IPS-18c (cell line): Measurements from ENCODE around the gene LYG2.
"Not testable (repeated sequence)": the region's sequence is repeated elsewhere in the genome, so short reads cannot be mapped to it uniquely, and the experiment has no call there.

Source experiments
- H3K4me3 ChIP-seq: 2 replicates; pipeline ENCODE4 v1.7.0; 2013; ENCODE audit warnings: low read depth, mild to moderate bottlenecking, low read length, moderate library complexity; ENCODE audit not compliant: insufficient read depth
- H3K9me3 ChIP-seq: one replicate; pipeline ENCODE4 v1.6.1; 2013; ENCODE audit warnings: mild to moderate bottlenecking, low read length, moderate library complexity; ENCODE audit not compliant: control insufficient read depth, insufficient read depth

Gene LYG2, protein sequence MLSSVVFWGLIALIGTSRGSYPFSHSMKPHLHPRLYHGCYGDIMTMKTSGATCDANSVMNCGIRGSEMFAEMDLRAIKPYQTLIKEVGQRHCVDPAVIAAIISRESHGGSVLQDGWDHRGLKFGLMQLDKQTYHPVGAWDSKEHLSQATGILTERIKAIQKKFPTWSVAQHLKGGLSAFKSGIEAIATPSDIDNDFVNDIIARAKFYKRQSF

DNA sequence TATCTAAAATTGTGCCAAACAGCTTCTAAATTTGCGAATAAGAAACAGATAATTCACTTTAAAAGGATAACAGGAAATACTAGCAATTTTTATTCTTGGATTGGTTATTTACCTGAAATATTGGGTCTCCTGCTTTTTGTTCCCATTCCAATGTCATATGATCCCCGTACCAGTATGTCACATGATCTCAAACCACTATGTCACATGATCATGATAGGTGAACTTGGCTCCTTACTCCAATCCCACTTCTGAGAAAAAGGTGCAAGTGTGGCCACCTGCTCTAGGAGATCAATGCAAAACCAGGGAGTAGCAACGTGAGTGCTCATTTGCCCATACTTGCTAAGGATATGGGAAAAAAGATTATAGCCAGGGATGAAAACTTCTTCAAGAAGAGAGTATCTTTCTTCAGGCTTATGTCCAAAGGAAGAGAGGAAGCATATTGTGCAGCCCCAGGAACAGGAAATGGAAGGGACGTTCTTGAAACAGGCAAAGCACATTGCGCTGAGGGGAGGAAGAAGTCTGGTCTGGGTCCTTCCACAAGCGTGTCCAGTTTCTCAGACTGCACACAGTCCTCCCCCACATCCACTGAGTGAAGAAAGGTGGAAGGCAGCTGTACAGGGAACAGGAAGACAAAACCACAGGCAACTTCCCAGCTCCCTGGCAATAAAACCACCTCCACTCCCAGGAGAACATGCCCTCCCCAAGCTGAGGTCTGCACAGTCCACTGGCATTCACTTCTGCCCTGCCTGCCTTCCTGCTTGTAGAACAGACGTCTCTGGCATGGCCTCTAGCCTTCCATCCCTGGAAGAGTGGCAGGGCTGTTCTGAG is at the start of gene LYG2:
Gene LYG2 (minus strand): TSS at position 176 of the 828 bp plus-strand sequence. CDS start 1,406 bp downstream, outside the sequence.
- no peak within 1 kb of the TSS for H3K4me3 ChIP-seq
- peaks cover 3% of the 10 kb centered on the region for H3K9me3 ChIP-seq

- H3K9me3 ChIP-seq, H3K4me3 ChIP-seq: not testable (repeated sequence)
These were observed 45.6 kb upstream of the LYG2 start, which contains the start of gene LYG1 for GRCh38 chr2:99301097-99301496. TSS of gene LYG1 (minus strand) at chr2:99301197. CDS start at chr2:99295670, 5,527 bp downstream.

GRCh38 chr2:99299580-99299979 is 44.1 kb upstream of the LYG2 start:
- no peaks in the 10 kb centered on the region for H3K9me3 ChIP-seq
- no peak overlapping the region for H3K4me3 ChIP-seq

DNA sequence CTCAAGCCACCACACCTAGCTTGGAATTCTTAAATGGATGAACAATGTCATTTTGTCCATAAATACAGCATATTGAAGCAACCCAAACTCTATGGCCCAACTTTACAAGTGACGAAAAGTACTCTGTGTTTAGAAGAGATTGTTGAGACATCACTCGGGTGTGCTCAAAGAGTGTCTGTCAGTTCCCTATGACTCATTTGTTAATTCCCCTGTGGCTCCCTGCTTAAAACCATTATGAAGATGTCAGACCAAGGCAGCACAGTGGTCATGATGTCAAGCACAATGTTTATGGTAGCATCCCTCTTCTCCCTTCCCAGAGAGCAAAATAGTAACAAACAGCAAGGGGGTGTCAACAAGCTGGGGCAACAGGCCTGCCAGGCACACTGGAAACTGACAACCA is 42.5 kb upstream of the LYG2 start:
- no peak overlapping the region for H3K4me3 ChIP-seq
- H3K9me3 ChIP-seq: no peaks in the 10 kb centered on the region

DNA sequence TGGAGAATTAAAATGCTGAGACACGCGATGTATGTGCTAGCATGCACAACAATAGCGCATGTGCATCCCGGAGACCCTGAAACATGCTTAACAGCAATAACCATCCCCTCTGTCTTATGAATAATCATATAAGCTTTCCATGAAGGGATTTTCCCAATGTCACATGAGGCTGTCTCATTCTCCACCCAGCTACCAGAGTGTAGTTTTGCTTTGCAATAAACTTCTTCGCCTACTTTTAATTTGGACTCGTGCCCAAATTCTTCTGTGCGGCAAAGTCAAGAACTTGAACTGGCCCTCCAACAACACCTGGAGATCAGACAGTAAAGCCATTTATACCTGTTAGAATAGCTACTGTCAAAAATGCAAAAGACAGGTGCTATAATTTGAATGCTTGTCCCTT is 30.1 kb upstream of the LYG2 start:
- Histone ChIP-seq H3K4me3 (no peak overlapping the region), H3K9me3 (no peaks in the 10 kb centered on the region)

- Histone ChIP-seq H3K9me3 (no peaks in the 10 kb centered on the region), H3K4me3 (no peak overlapping the region)
These were observed 24.7 kb upstream of the LYG2 start for GRCh38 chr2:99279969-99280695.

- Histone ChIP-seq H3K4me3 (no peak overlapping the region), H3K9me3 (no peaks in the 10 kb centered on the region)
These were observed 23.4 kb upstream of the LYG2 start for GRCh38 chr2:99278793-99279291.

DNA sequence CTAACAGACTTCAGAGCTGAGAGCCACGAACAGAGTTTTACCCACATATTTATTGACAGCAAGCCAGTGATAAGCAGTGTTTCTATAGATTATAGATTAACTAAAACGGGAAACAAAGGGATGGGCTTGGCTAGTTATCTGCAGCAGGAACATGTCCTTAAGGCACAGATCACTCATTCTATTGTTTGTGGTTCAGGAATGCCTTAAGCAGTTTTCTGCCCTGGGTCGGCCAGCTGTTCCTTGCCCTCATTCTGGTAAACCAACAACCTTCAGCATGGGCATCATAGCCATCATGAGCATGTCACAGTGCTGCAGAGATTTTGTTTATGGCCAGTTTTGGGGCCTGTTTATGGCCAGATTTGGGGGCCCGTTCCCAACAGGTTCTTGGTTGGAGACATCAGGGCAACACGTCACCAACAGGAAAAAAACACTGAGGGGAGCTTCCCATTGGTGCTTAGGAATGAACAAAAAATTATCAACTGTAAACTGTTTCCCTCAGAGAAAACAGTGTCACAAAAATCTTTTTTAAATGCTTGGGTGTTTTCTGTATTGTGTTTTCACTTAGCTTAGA is 22.8 kb upstream of the LYG2 start:
- H3K9me3 ChIP-seq, H3K4me3 ChIP-seq: not testable (repeated sequence)

- Histone ChIP-seq H3K9me3 (peaks cover 3% of the 10 kb centered on the region), H3K4me3 (no peak overlapping the region)
These were observed 20.4 kb upstream of the LYG2 start for GRCh38 chr2:99275882-99276281.

DNA sequence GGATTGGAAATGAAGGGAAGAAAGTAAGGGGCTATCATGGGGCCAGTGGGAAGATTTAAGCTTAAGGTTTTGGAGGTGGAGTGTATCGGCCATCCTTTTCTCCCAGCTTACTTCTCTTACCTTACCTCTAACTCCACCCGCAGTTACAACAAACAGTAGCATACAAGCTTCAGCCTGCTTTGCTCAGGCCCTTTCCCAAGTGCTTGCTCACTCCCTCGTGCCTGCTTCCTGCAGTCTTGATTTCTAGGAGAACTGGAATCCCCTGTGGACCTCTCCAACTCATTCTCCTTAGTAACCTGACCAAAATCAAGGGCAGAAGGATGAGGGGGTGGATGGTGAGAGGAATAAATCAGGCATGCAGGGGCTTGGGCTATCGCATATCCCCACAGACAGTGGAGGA is 5.8 kb upstream of the LYG2 start:
- H3K9me3 ChIP-seq: peaks cover 3% of the 10 kb centered on the region
- no peak overlapping the region for H3K4me3 ChIP-seq

GRCh38 chr2:99260184-99260583 is 4.7 kb upstream of the LYG2 start:
- Histone ChIP-seq H3K4me3 (no peak overlapping the region), H3K9me3 (peaks cover 3% of the 10 kb centered on the region)

- H3K4me3 ChIP-seq: no peak overlapping the region
- H3K9me3 ChIP-seq: peaks cover 3% of the 10 kb centered on the region
These were observed 4.0 kb upstream of the LYG2 start for GRCh38 chr2:99259465-99259864.

DNA sequence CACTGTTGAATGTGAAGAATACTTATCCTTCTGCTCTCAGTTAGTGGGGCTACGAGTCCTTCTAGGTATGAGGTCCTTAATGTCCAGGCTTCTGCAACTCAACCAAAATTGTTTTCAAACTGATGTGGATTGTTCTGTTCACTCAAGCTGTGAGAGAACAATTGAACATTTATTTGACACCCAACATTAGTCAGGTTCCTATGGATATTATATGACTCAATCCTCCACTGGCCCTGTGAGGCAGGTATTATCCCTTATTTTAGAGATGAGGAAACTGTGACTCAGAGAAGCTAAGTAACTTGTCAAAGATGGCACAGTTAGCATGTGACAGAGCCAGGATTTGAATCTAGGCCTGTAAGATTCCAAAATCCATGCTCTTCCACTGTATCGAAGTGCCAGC is 1.2 kb upstream of the LYG2 start:
- Histone ChIP-seq H3K4me3 (no peak overlapping the region), H3K9me3 (peaks cover 3% of the 10 kb centered on the region)

DNA sequence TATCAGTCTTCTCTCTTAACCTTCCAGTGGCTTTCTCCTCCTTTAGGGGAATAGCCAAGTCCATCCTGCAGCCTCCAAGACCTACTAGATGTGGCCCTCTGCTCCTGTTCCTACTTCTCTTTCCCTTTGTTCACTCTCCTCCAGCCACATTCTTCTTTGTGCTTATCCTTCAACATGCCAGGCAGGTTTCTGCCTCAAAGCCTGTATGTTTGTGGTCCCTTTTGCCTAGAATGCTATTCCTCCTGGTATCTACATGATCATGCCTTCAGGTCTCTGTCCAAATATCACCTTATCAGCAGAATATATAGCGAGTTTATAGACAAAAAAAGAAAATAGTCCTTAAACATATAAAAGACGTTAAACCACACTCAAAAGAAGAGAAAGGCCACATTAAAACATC is 5.5 kb downstream of the LYG2 start:
- H3K9me3 ChIP-seq: peaks cover 2% of the 10 kb centered on the region
- H3K4me3 ChIP-seq: no peak overlapping the region

DNA sequence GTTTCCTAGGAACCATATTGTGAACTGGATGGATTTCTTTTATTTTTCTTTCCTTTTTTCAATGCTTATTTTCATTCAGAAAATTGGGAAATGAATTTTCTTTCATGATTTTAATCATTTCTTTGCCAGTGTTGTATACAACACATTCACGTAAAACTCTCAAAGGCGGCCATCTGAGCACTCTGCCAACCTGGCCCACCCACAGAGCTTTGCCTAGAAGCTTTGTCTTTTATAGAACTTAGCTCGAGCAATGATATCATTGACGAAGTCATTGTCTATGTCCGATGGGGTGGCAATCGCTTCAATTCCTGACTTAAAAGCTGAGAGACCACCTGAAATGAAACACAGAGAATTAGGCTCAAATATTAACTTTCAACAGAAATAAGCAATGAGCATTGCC is 13.3 kb downstream of the LYG2 start:
- no peak overlapping the region for H3K4me3 ChIP-seq

DNA sequence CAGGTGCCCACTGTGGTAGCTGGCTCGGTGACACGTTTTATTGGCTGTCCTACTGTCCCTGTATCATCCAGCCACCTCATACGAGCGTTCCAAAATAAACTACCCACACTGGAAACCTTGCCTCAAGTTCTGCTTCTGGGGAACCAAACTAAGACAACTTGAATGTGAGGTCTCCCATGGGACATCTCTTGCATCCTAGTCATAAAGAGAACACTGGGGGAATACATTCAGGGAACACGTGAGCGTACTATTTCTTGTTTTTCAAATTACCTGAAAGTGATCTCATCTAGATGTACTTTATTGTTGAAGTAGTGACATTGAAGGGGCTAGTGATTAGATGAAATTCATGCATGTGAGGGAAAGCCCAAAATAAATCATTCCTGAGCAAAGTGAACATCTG is 15.0 kb downstream of the LYG2 start:
- Histone ChIP-seq H3K9me3 (no peaks in the 10 kb centered on the region), H3K4me3 (no peak overlapping the region)

More for the DNA sequence above, 13.3 kb downstream of the LYG2 start:
- H3K9me3 ChIP-seq: no peaks in the 10 kb centered on the region

DNA sequence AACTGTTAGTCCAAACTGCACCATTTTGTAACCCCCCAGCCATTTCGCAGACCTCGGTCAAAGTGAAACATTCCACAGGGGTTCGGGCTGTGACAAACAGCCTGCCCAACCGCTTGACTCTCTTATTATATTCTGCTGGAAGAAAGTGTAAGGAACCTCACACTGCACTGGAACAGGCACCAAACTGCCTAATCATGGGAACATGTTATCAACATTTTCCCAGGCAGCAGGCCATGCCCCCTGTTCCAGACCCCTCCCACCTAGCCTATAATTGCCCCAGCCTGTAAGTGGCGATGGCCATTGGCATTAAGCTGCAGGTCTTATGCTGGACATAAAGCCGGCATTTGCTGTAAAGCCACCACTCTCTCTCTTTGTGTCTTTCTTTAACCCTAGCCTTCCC is 16.9 kb downstream of the LYG2 start:
- H3K4me3 ChIP-seq: no peak overlapping the region
- H3K9me3 ChIP-seq: no peaks in the 10 kb centered on the region
